GM23338 (cell line): ENCODE measurements around the gene AKT1S1. TPM values are rescaled to one million over a fixed set of nuclear protein-coding genes. Genes with fewer than 3 reads are reported as not detected.

Source experiments
- ATAC-seq: fragments of 200-7000 bp; cut with Tn5 transposase; 3 replicates; pipeline ENCODE4 v1.9.1; 2020
- DNase-seq: peaks from one replicate; pipeline ENCODE4 v3.0.0-alpha.2; 2015; ENCODE audit warnings: low spot score
- H2AFZ ChIP-seq: fragments of 200-600 bp; sonication (generic); 2 replicates; pipeline ENCODE4 v1.8.0; 2016; ENCODE audit warnings: antibody characterized with exemption, mild to moderate bottlenecking, moderate library complexity
- H3F3A ChIP-seq: fragments of 200-600 bp; sonication (generic); replicated peaks from 2 replicates; pipeline ENCODE4 v1.8.0; 2017; ENCODE audit warnings: antibody characterized with exemption, mixed run types, low read depth
- H3K27ac ChIP-seq: fragments of 200-600 bp; sonication (generic); 2 replicates; pipeline ENCODE4 v1.6.1; 2016; ENCODE audit warnings: low read depth
- H3K27me3 ChIP-seq: fragments of 200-600 bp; sonication (generic); 2 replicates; pipeline ENCODE4 v1.8.0; 2016; ENCODE audit warnings: mild to moderate bottlenecking, mixed run types, moderate library complexity; ENCODE audit not compliant: insufficient read depth
- H3K36me3 ChIP-seq: fragments of 200-600 bp; sonication (generic); 2 replicates; pipeline ENCODE4 v1.8.0; 2016; ENCODE audit warnings: mild to moderate bottlenecking; ENCODE audit not compliant: insufficient read depth
- H3K4me1 ChIP-seq: fragments of 200-600 bp; sonication (generic); 2 replicates; pipeline ENCODE4 v1.8.0; 2016; ENCODE audit warnings: mild to moderate bottlenecking, moderate library complexity; ENCODE audit not compliant: insufficient read depth
- H3K4me2 ChIP-seq: fragments of 200-600 bp; sonication (generic); 2 replicates; pipeline ENCODE4 v1.7.1; 2017; ENCODE audit warnings: mixed run types
- H3K4me3 ChIP-seq: fragments of 200-600 bp; sonication (generic); 2 replicates; pipeline ENCODE4 v1.6.1; 2016; ENCODE audit warnings: mixed run types
- H3K79me2 ChIP-seq: fragments of 200-600 bp; sonication (generic); replicated peaks from 2 replicates; pipeline ENCODE4 v1.8.0; 2017; ENCODE audit warnings: mild to moderate bottlenecking; ENCODE audit not compliant: insufficient read depth
- H3K9me2 ChIP-seq: fragments of 200-600 bp; sonication (generic); 2 replicates; pipeline ENCODE4 v1.8.0; 2017; ENCODE audit not compliant: insufficient read depth
- H4K20me1 ChIP-seq: fragments of 200-600 bp; sonication (generic); replicated peaks from 2 replicates; pipeline ENCODE4 v1.8.0; 2017; ENCODE audit warnings: mild to moderate bottlenecking; ENCODE audit not compliant: insufficient read depth
- H3K27ac Mint-ChIP-seq: 2 replicates; pipeline ENCODE4 v1.8.0; 2020; ENCODE audit warnings: inconsistent platforms, mild to moderate bottlenecking, moderate library complexity, mixed read lengths
- H3K27me3 Mint-ChIP-seq: 3 replicates; pipeline ENCODE4 v1.8.0; 2022; ENCODE audit warnings: low read depth, mild to moderate bottlenecking, moderate library complexity, mixed read lengths, inconsistent platforms; ENCODE audit not compliant: insufficient read depth, poor library complexity
- H3K36me3 Mint-ChIP-seq: 3 replicates; pipeline ENCODE4 v1.8.0; 2021; ENCODE audit warnings: low read depth, mild to moderate bottlenecking, inconsistent platforms, moderate library complexity, mixed read lengths
- H3K4me1 Mint-ChIP-seq: 3 replicates; pipeline ENCODE4 v1.8.0; 2020; ENCODE audit warnings: mild to moderate bottlenecking, inconsistent platforms, mixed read lengths
- H3K4me3 Mint-ChIP-seq: 3 replicates; pipeline ENCODE4 v1.8.0; 2021; ENCODE audit warnings: moderate library complexity, mild to moderate bottlenecking, inconsistent platforms, mixed read lengths
- H3K9me3 Mint-ChIP-seq: 3 replicates; pipeline ENCODE4 v1.8.0; 2020; ENCODE audit warnings: moderate library complexity, mild to moderate bottlenecking, inconsistent platforms, mixed read lengths
- EZH2 ChIP-seq: fragments of 200-600 bp; sonication (generic); IDR thresholded peaks from one replicate; pipeline ENCODE4 v1.8.0; 2017; ENCODE audit warnings: antibody characterized with exemption, mild to moderate bottlenecking, low read depth; ENCODE audit not compliant: unreplicated experiment
- POLR2AphosphoS5 ChIP-seq: IDR thresholded peaks from 2 replicates; pipeline ENCODE4 v1.6.1; 2016; ENCODE audit warnings: antibody characterized with exemption, low read depth
- STAT1 ChIP-seq: IDR thresholded peaks from one replicate; pipeline ENCODE4 v1.6.1; 2016; ENCODE audit warnings: antibody characterized with exemption; ENCODE audit not compliant: unreplicated experiment
- ZNF114 ChIP-seq: fragments of 250-450 bp; sonication (Bioruptor Pico); IDR thresholded peaks from 2 replicates; pipeline ENCODE4 v1.5.0; 2020; ENCODE audit warnings: mild to moderate bottlenecking, moderate library complexity
- ZNF331 ChIP-seq: fragments of 250-450 bp; sonication (Bioruptor Pico); IDR thresholded peaks from 2 replicates; pipeline ENCODE4 v1.5.0; 2020; ENCODE audit warnings: low read depth, mild to moderate bottlenecking, moderate library complexity
- polyA plus RNA-seq: library from polyadenylated mRNA; unstranded; fragments of >200 nt; fragmentation: Nextera tagmentation; extraction: Ambion mirVana; gene quantifications from 2 replicates; pipeline ENCODE4 v1.2.1, GENCODE V29; 2016
- total RNA-seq: library from RNA; depleted of rRNA; stranded (reverse); fragments of >200 nt; shearing (Covaris generic); gene quantifications from 2 replicates; pipeline ENCODE4 v1.2.3, GENCODE V29; 2014
- TF ChIP-seq, protein P1 (sequence below): IDR thresholded peaks from 2 replicates; pipeline ENCODE4 v1.6.1; 2016; ENCODE audit warnings: antibody characterized with exemption
- TF ChIP-seq, protein P2 (sequence below), 2 experiments: fragments of 200-600 bp in 1 of 2; sonication (generic) in 1 of 2; conservative IDR thresholded peaks; 2 replicates each; pipeline versions ENCODE4 v1.5.1 to v1.6.1; 2016 to 2017; ENCODE audit warnings: antibody characterized with exemption in 2 of 2, low read depth in 2 of 2, mild to moderate bottlenecking in 2 of 2, moderate library complexity in 1 of 2
- TF ChIP-seq, protein P3 (sequence below): IDR thresholded peaks from one replicate; pipeline ENCODE4 v1.6.1; 2018; ENCODE audit warnings: antibody characterized with exemption; ENCODE audit not compliant: unreplicated experiment

Gene AKT1S1
- total and polyA plus RNA-seq, 2 experiments from 2014 or later: 21.5 to 28.6 TPM

DNA sequence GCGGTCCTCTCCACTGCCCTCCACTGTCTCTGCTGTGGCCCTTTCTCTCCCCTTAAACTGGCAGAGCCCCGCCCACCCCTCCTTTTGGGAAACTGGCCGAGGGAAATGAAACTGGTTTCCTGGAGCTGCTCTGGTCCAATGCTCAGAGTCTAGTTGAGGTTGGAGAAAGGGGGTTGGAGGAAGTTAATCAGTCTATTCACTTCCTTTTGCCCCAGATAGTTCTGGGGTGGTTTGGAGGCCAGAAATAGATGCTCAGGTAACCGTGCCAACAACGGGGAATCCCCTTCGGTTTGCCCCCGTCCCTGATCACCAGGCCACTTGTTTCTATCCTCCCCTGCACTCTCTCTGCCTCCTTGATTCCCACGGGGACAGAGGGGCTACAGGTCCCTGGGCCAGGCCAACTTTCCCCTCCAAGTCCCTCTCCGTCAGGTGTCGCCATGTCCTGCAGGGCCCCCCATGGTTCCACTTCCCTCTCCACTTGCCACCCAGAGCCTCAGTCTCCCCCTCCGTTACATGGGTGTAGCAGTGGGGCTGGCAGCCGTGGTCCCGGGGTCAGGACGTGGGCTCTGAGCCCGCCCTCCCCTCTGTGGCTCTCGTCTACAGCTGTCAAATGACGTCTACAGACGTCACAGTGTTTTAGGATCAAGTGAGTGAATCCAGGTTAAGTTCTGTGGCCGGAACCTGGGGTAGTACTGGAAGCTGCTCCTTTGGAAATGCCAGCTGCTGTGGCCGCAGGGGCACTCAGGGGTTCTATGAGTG is 19.9 kb upstream of the AKT1S1 start, which contains the start of gene IL4I1:
IL4I1 (minus strand) TSS at position 25 of the 759 bp plus-strand sequence. CDS start 727 bp downstream, outside the sequence.
- no peak for TF ChIP-seq ZNF114 (CRISPR knock-in tag)
- TF ChIP-seq POLR2AphosphoS5: no peak
- TF ChIP-seq, protein P1, sequence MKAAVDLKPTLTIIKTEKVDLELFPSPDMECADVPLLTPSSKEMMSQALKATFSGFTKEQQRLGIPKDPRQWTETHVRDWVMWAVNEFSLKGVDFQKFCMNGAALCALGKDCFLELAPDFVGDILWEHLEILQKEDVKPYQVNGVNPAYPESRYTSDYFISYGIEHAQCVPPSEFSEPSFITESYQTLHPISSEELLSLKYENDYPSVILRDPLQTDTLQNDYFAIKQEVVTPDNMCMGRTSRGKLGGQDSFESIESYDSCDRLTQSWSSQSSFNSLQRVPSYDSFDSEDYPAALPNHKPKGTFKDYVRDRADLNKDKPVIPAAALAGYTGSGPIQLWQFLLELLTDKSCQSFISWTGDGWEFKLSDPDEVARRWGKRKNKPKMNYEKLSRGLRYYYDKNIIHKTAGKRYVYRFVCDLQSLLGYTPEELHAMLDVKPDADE: no peak
- TF ChIP-seq STAT1: no peak
- TF ChIP-seq, protein P2, sequence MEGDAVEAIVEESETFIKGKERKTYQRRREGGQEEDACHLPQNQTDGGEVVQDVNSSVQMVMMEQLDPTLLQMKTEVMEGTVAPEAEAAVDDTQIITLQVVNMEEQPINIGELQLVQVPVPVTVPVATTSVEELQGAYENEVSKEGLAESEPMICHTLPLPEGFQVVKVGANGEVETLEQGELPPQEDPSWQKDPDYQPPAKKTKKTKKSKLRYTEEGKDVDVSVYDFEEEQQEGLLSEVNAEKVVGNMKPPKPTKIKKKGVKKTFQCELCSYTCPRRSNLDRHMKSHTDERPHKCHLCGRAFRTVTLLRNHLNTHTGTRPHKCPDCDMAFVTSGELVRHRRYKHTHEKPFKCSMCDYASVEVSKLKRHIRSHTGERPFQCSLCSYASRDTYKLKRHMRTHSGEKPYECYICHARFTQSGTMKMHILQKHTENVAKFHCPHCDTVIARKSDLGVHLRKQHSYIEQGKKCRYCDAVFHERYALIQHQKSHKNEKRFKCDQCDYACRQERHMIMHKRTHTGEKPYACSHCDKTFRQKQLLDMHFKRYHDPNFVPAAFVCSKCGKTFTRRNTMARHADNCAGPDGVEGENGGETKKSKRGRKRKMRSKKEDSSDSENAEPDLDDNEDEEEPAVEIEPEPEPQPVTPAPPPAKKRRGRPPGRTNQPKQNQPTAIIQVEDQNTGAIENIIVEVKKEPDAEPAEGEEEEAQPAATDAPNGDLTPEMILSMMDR (conservative IDR thresholded peaks at IDR 0.05; ENCODE audit: low read depth in 2 of 2): no peak
- TF ChIP-seq, protein P3, sequence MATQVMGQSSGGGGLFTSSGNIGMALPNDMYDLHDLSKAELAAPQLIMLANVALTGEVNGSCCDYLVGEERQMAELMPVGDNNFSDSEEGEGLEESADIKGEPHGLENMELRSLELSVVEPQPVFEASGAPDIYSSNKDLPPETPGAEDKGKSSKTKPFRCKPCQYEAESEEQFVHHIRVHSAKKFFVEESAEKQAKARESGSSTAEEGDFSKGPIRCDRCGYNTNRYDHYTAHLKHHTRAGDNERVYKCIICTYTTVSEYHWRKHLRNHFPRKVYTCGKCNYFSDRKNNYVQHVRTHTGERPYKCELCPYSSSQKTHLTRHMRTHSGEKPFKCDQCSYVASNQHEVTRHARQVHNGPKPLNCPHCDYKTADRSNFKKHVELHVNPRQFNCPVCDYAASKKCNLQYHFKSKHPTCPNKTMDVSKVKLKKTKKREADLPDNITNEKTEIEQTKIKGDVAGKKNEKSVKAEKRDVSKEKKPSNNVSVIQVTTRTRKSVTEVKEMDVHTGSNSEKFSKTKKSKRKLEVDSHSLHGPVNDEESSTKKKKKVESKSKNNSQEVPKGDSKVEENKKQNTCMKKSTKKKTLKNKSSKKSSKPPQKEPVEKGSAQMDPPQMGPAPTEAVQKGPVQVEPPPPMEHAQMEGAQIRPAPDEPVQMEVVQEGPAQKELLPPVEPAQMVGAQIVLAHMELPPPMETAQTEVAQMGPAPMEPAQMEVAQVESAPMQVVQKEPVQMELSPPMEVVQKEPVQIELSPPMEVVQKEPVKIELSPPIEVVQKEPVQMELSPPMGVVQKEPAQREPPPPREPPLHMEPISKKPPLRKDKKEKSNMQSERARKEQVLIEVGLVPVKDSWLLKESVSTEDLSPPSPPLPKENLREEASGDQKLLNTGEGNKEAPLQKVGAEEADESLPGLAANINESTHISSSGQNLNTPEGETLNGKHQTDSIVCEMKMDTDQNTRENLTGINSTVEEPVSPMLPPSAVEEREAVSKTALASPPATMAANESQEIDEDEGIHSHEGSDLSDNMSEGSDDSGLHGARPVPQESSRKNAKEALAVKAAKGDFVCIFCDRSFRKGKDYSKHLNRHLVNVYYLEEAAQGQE: no peak
- no peak for TF ChIP-seq EZH2
- TF ChIP-seq ZNF331 (CRISPR knock-in tag): no peak
- no peak within 1 kb of the TSS for H3K27ac ChIP-seq

More for the DNA sequence above, 19.9 kb upstream of the AKT1S1 start, which contains the start of gene IL4I1:
- Histone ChIP-seq H3K27me3 (no peaks in the 10 kb centered on the region), H2AFZ (no peak within 1 kb of the TSS), H3K4me2 (no peak within 1 kb of the TSS), H3K4me1 (no peaks in the 10 kb centered on the region), H3K79me2 (no peaks in the 10 kb centered on the region), H3K36me3 (no peaks in the 10 kb centered on the region), H4K20me1 (no peaks in the 10 kb centered on the region), H3F3A (no peaks in the 10 kb centered on the region), H3K4me3 (no peak within 1 kb of the TSS), H3K9me2 (no peaks in the 10 kb centered on the region)
- H3K36me3 Mint-ChIP-seq: no peaks in the 10 kb centered on the region
- DNase-seq (no peak), ATAC-seq (peak; percentile 18)
- peaks cover 7% of the 10 kb centered on the region for H3K4me1 Mint-ChIP-seq
- H3K9me3 Mint-ChIP-seq: no peaks in the 10 kb centered on the region; the same call in 2 of the 3 replicates
- no peak within 1 kb of the TSS for H3K27ac Mint-ChIP-seq
- peaks cover 11% of the 10 kb centered on the region for H3K27me3 Mint-ChIP-seq
- H3K4me3 Mint-ChIP-seq: no peak within 1 kb of the TSS; the same call in 2 of the 3 replicates
